Measurements from ENCODE around the gene PRKAR2B.
"Not testable (repeated sequence)": the region's sequence is repeated elsewhere in the genome, so short reads cannot be mapped to it uniquely, and the experiment has no call there.

The PRKAR2B gene

DNA sequence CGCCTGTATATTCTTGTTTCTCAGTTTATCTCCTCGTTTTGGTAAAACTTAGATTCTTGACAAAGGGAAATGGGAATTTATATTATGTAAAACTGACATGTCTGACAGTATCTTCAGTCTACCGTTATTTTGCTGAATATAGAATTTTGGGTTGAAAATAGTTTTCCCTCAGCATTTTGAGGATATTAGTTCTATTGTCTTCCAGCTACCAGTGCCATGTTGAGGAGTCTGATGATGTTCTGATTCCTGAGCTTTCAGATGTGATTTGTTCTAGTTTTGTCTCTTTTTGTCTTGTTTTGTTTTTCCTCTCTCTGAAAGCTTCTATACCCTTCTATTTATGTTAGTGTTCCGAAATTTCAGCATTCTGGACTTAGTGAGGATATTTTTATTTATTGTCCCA is 8.0 kb upstream of the PRKAR2B start:
- no peak for DNase-seq (ENCODE audit: insufficient read length, low spot score)
- FAIRE-seq: no peak
- TF ChIP-seq TAF1 (IDR thresholded peaks at IDR 0.05; ENCODE audit: low read depth, low read length): no peak
- TF ChIP-seq PAX5 (IDR thresholded peaks at IDR 0.05; ENCODE audit: insufficient read depth, low read length, severe bottlenecking): no peak
- TF ChIP-seq POLR2A (IDR thresholded peaks at IDR 0.05; ENCODE audit: low read depth, low read length): no peak
- no peak for TF ChIP-seq POLR2AphosphoS5 (IDR thresholded peaks at IDR 0.05; ENCODE audit: low read depth, low read length)
- TF ChIP-seq SPI1 (IDR thresholded peaks at IDR 0.05; ENCODE audit: low read depth, low read length): no peak
- no peak for TF ChIP-seq POU2F2 (IDR thresholded peaks at IDR 0.05; ENCODE audit: low read depth, low read length)

DNA sequence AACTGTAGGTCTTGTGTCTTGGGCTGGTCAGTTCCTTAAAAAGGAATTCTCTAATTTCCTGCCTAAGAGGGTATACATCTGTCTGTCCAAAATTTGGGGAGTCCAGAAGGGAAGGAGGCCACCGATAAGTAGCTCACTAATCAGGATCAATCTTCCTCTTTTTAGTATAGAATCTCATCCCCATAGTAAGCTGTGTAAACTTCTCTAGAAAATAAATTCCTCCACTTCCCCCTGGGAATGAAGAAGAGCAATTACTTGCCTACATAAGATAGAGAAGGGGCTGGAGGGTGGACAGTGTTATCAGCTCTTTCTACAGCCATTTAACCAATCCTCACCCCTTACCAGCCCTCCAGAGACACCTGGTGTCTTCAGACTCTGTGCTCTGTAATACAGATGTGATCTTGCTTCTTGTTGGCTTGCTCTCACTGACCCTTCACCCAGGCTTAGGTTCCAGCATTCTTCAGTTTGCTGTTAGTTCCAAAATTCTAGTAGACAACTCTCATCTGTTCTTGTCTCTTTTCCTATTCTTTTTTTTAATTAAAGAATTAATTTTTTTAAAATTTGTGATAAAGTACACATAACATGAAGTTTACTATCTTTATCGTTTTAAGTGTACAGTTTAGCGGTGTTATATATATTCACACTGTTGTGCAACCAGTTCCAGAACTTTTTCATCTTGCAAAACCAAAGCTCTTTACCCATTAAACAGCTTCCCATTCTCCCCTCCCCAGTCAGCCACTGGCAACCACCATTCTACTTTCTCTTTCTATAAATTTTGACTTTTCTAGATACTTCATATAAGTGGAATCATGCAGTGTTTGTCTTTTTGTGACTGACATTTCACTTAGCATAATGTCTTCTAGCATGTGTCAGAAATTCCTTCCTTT is 6.5 kb upstream of the PRKAR2B start:
- no peak for TF ChIP-seq TAF1 (IDR thresholded peaks at IDR 0.05; ENCODE audit: low read depth, low read length)
- no peak for TF ChIP-seq POLR2AphosphoS5 (IDR thresholded peaks at IDR 0.05; ENCODE audit: low read depth, low read length)
- FAIRE-seq (no peak), DNase-seq (ENCODE audit: insufficient read length, low spot score) (no peak)

GRCh38 chr7:107039199-107039900 is 5.2 kb upstream of the PRKAR2B start:
- FAIRE-seq (no peak), DNase-seq (ENCODE audit: insufficient read length, low spot score) (no peak)
- TF ChIP-seq TAF1 (IDR thresholded peaks at IDR 0.05; ENCODE audit: low read depth, low read length) (no peak), PAX5 (IDR thresholded peaks at IDR 0.05; ENCODE audit: insufficient read depth, low read length, severe bottlenecking) (no peak), POU2F2 (IDR thresholded peaks at IDR 0.05; ENCODE audit: low read depth, low read length) (no peak), SPI1 (IDR thresholded peaks at IDR 0.05; ENCODE audit: low read depth, low read length) (no peak), POLR2A (IDR thresholded peaks at IDR 0.05; ENCODE audit: low read depth, low read length) (no peak), POLR2AphosphoS5 (IDR thresholded peaks at IDR 0.05; ENCODE audit: low read depth, low read length) (no peak)

DNA sequence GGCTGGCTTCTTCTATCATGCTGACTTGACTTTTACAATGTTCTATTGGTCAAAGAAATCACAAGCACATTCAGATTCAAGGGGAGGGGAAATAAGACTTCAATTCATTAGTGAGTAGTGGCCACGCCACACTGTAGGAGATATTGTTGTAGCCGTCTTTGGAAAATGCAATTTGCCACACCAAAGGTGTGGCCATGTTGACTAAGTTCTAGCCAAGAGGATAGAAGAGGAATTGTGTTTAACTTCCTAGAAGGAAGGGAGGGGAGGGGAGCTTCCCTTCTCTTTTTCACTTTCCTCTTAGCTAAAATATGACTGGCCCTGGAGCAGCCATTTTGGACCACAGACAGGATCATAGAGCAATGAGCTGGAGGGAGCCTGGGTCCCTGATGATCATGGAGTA is 3.4 kb upstream of the PRKAR2B start:
- FAIRE-seq: no peak
- no peak for TF ChIP-seq PAX5 (IDR thresholded peaks at IDR 0.05; ENCODE audit: insufficient read depth, low read length, severe bottlenecking)
- DNase-seq (ENCODE audit: insufficient read length, low spot score): no peak

GRCh38 chr7:107041764-107042163 is 2.7 kb upstream of the PRKAR2B start:
- DNase-seq (ENCODE audit: insufficient read length, low spot score); FAIRE-seq: not testable (repeated sequence)

DNA sequence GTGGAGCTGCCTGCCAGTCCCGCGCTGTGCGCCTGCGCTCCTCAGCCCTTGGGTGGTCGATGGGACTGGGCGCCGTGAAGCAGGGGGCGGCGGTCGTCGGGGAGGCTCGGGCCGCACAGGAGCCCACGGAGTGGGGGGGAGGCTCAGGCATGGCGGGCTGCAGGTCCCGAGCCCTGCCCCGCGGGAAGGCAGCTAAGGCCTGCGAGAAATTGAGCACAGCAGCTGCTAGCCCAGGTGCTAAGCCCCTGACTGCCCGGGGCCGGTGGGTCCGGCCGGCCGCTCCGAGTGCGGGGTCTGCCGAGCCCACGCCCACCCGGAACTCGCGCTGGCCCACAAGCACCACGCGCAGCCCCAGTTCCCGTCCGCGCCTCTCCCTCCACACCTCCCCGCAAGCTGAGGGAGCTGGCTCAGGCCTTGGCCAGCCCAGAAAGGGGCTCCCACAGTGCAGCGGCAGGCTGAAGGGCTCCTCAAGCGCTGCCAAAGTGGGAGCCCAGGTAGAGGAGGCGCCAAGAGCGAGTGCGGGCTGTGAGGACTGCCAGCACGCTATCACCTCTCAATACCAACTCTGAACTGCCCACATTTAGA is 2.1 kb upstream of the PRKAR2B start:
- DNase-seq (ENCODE audit: insufficient read length, low spot score); FAIRE-seq: not testable (repeated sequence)

DNA sequence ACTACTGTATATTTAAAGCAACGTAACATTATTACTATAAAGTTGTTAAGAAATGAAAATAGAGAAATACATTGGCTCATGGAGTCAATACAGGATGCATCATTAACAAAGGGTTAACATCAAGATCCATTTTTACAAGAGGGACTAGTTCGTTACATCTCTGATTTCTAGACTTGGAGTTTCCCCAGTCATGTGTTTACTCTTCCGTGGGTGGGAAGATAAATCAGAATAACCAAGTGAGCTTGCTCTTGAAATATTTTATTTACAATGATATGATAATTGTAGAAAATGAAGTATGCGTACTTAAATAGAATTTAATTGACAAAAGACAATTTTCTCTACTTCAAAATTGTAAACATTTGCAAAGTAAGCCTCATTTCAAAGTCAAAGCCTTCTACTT is 1.0 kb upstream of the PRKAR2B start:
- no peak for TF ChIP-seq SPI1 (IDR thresholded peaks at IDR 0.05; ENCODE audit: low read depth, low read length)
- TF ChIP-seq POLR2A (IDR thresholded peaks at IDR 0.05; ENCODE audit: low read depth, low read length): no peak
- TF ChIP-seq PAX5 (IDR thresholded peaks at IDR 0.05; ENCODE audit: insufficient read depth, low read length, severe bottlenecking): no peak
- no peak for TF ChIP-seq POLR2AphosphoS5 (IDR thresholded peaks at IDR 0.05; ENCODE audit: low read depth, low read length)
- TF ChIP-seq TAF1 (IDR thresholded peaks at IDR 0.05; ENCODE audit: low read depth, low read length): no peak
- TF ChIP-seq POU2F2 (IDR thresholded peaks at IDR 0.05; ENCODE audit: low read depth, low read length): no peak
- FAIRE-seq: no peak
- DNase-seq (ENCODE audit: insufficient read length, low spot score): no peak

DNA sequence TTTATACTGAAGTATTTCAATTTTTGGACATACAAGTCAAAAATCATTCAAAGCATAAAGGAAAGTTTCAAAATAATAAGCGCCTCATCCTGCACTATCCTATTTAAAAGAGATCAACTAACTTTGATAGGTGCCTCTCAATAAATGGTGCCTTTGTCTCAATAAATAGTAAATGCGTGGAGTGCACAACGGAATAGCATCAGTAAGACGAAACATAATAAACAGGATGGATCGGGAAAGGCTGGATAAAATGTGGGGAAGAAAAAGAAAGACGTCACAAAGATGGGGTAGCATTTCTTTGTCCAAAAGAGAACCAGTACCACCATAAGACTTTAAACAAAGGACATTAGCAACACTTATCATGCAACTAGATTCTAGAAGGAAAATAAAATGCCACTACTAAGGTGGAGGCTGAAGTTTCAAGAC is 571 bp upstream of the PRKAR2B start:
- no peak for DNase-seq (ENCODE audit: insufficient read length, low spot score)
- TF ChIP-seq PAX5 (IDR thresholded peaks at IDR 0.05; ENCODE audit: insufficient read depth, low read length, severe bottlenecking): no peak
- no peak for TF ChIP-seq POLR2A (IDR thresholded peaks at IDR 0.05; ENCODE audit: low read depth, low read length)
- no peak for TF ChIP-seq TAF1 (IDR thresholded peaks at IDR 0.05; ENCODE audit: low read depth, low read length)
- TF ChIP-seq SPI1 (IDR thresholded peaks at IDR 0.05; ENCODE audit: low read depth, low read length): no peak
- TF ChIP-seq POLR2AphosphoS5 (IDR thresholded peaks at IDR 0.05; ENCODE audit: low read depth, low read length): no peak
- no peak for TF ChIP-seq POU2F2 (IDR thresholded peaks at IDR 0.05; ENCODE audit: low read depth, low read length)
- no peak for FAIRE-seq

DNA sequence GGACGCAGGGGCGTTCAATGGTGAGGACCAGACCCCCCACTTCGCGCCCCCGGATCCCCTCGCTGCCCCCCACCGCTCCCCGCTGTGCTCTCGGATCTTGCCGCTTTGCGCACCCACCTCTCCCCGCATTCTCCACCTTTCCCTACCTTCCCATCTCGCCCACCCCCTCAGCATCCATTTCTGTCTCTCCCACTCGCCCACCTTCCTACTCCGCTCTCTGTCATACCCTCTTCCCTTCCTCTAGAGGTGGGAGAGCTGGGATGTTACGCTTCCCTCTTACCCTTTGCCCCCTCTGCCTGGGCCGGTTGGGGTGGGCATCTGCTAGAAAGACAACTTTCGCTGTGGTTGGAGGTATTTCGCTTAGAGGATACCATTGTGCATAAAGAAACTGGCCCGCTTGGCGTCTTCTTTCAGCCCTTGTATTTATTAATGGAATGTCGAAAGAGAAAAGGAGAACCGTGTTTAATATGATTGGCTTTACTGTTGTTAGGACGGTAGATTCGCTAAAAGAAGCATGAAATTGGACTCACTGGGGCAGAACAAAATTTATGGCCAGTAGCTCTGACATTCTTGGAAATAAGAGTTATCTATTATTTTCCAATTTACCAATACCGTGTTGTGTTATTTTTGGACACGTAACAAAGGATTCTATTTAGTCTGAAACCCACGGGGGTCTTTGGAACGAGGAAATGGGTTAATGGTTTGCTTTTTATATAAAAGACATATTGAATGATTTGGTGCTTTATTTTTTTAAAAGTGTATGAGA is 873 bp downstream of the PRKAR2B start:
- TF ChIP-seq POU2F2 (IDR thresholded peaks at IDR 0.05; ENCODE audit: low read depth, low read length) (no peak), PAX5 (IDR thresholded peaks at IDR 0.05; ENCODE audit: insufficient read depth, low read length, severe bottlenecking) (no peak), SPI1 (IDR thresholded peaks at IDR 0.05; ENCODE audit: low read depth, low read length) (no peak), POLR2AphosphoS5 (IDR thresholded peaks at IDR 0.05; ENCODE audit: low read depth, low read length) (no peak), POLR2A (IDR thresholded peaks at IDR 0.05; ENCODE audit: low read depth, low read length) (no peak), TAF1 (IDR thresholded peaks at IDR 0.05; ENCODE audit: low read depth, low read length) (no peak)
- FAIRE-seq (no peak), DNase-seq (ENCODE audit: insufficient read length, low spot score) (no peak)

- TF ChIP-seq TAF1 (IDR thresholded peaks at IDR 0.05; ENCODE audit: low read depth, low read length) (no peak), POU2F2 (IDR thresholded peaks at IDR 0.05; ENCODE audit: low read depth, low read length) (no peak)
- DNase-seq (ENCODE audit: insufficient read length, low spot score) (no peak), FAIRE-seq (no peak)
These were observed 1.5 kb downstream of the PRKAR2B start for GRCh38 chr7:107045980-107046379.

All from GM12891 (cell line).